Liver (tissue), 9 donors: ENCODE measurements around the gene SCARB1. TPM values are rescaled to one million over a fixed set of nuclear protein-coding genes. Genes with fewer than 3 reads are reported as not detected.

Experiments used
- DNase-seq: peaks from one replicate; pipeline ENCODE4 v3.0.0-alpha.2; 2017; ENCODE audit warnings: low spot score
- H3K27ac ChIP-seq, 2 donors: one replicate each; pipeline ENCODE4 v1.7.0; 2013; ENCODE audit warnings: inconsistent platforms in 2 of 2, low read length in 2 of 2, control low read depth in 1 of 2, low read depth in 1 of 2, mild to moderate bottlenecking in 1 of 2
- H3K27me3 ChIP-seq, 4 donors: one replicate each; pipeline versions ENCODE4 v1.6.1 to v1.7.0; 2013; ENCODE audit warnings: low read length in 3 of 4, inconsistent platforms in 1 of 4, mild to moderate bottlenecking in 1 of 4, moderate library complexity in 1 of 4; ENCODE audit not compliant: control insufficient read depth in 4 of 4, insufficient read depth in 4 of 4
- H3K36me3 ChIP-seq, 4 donors: one replicate each; pipeline versions ENCODE4 v1.6.1 to v1.7.0; 2013; ENCODE audit warnings: low read length in 3 of 4, mild to moderate bottlenecking in 3 of 4, low read depth in 1 of 4, moderate library complexity in 1 of 4; ENCODE audit not compliant: control insufficient read depth in 4 of 4, insufficient read depth in 3 of 4
- H3K4me1 ChIP-seq, 4 donors: one replicate each; pipeline versions ENCODE4 v1.6.1 to v1.7.0; 2013; ENCODE audit warnings: low read length in 3 of 4, mild to moderate bottlenecking in 3 of 4, moderate library complexity in 1 of 4; ENCODE audit not compliant: control insufficient read depth in 4 of 4, insufficient read depth in 4 of 4
- H3K4me3 ChIP-seq, 3 donors: one replicate each; pipeline versions ENCODE4 v1.6.1 to v1.7.0; 2013; ENCODE audit warnings: low read length in 3 of 3, control low read depth in 1 of 3, low read depth in 1 of 3, mild to moderate bottlenecking in 1 of 3
- H3K9ac ChIP-seq, 2 donors: one replicate each; pipeline ENCODE4 v1.7.0; 2013; ENCODE audit warnings: low read length in 2 of 2, mild to moderate bottlenecking in 2 of 2, moderate library complexity in 2 of 2, control low read depth in 1 of 2, low read depth in 1 of 2
- H3K9me3 ChIP-seq, 4 donors: one replicate each; pipeline versions ENCODE4 v1.6.1 to v1.7.0; 2013; ENCODE audit warnings: low read length in 3 of 4; ENCODE audit not compliant: control insufficient read depth in 4 of 4
- ATF3 ChIP-seq: IDR thresholded peaks from 2 replicates; pipeline ENCODE4 v1.6.1; 2016; ENCODE audit warnings: antibody characterized with exemption
- CTCF ChIP-seq: fragments of 150-350 bp; IDR thresholded peaks from 2 replicates; pipeline ENCODE4 v1.5.1; 2017; ENCODE audit warnings: improper control_type of control experiment, low read depth, low read length; ENCODE audit not compliant: missing input control
- EGR1 ChIP-seq, 2 donors: IDR thresholded peaks; 2 replicates each; pipeline ENCODE4 v1.6.1; 2016 to 2018; ENCODE audit warnings: antibody characterized with exemption in 2 of 2, low read depth in 2 of 2
- FOXA1 ChIP-seq: IDR thresholded peaks from 2 replicates; pipeline ENCODE4 v1.6.1; 2016; ENCODE audit warnings: antibody characterized with exemption
- FOXA2 ChIP-seq: IDR thresholded peaks from 2 replicates; pipeline ENCODE4 v1.6.1; 2016; ENCODE audit warnings: antibody characterized with exemption
- GABPA ChIP-seq, 2 donors: IDR thresholded peaks in 1 of 2; conservative IDR thresholded peaks in 1 of 2; 2 replicates each; pipeline ENCODE4 v1.6.1; 2016; ENCODE audit warnings: antibody characterized with exemption in 2 of 2, mild to moderate bottlenecking in 1 of 2, moderate library complexity in 1 of 2
- HNF4A ChIP-seq, 2 donors: conservative IDR thresholded peaks; 2 replicates each; pipeline ENCODE4 v1.6.1; 2016; ENCODE audit warnings: antibody characterized with exemption in 2 of 2, mild to moderate bottlenecking in 2 of 2
- HNF4G ChIP-seq: IDR thresholded peaks from 2 replicates; pipeline ENCODE4 v1.6.1; 2016; ENCODE audit warnings: antibody characterized with exemption
- JUND ChIP-seq, 2 donors: IDR thresholded peaks; 2 replicates each; pipeline ENCODE4 v1.6.1; 2016; ENCODE audit warnings: antibody characterized with exemption in 2 of 2
- MAX ChIP-seq: IDR thresholded peaks from 2 replicates; pipeline ENCODE4 v1.6.1; 2016; ENCODE audit warnings: antibody characterized with exemption
- NR2F2 ChIP-seq: IDR thresholded peaks from 2 replicates; pipeline ENCODE4 v1.6.1; 2016; ENCODE audit warnings: antibody characterized with exemption
- RAD21 ChIP-seq, 2 donors: IDR thresholded peaks; 2 replicates each; pipeline ENCODE4 v1.6.1; 2016; ENCODE audit warnings: antibody characterized with exemption in 2 of 2, mild to moderate bottlenecking in 2 of 2
- REST ChIP-seq: IDR thresholded peaks from 2 replicates; pipeline ENCODE4 v1.6.1; 2016; ENCODE audit warnings: antibody characterized with exemption, mild to moderate bottlenecking
- RXRA ChIP-seq, 2 donors: IDR thresholded peaks; 2 replicates each; pipeline ENCODE4 v1.6.1; 2017 to 2018; ENCODE audit warnings: antibody characterized with exemption in 2 of 2, mild to moderate bottlenecking in 1 of 2
- SP1 ChIP-seq: IDR thresholded peaks from 2 replicates; pipeline ENCODE4 v1.6.1; 2018; ENCODE audit warnings: antibody characterized with exemption, mild to moderate bottlenecking
- TAF1 ChIP-seq: conservative IDR thresholded peaks from 2 replicates; pipeline ENCODE4 v1.6.1; 2016; ENCODE audit warnings: antibody characterized with exemption, mild to moderate bottlenecking
- YY1 ChIP-seq: IDR thresholded peaks from 2 replicates; pipeline ENCODE4 v1.6.1; 2016; ENCODE audit warnings: antibody characterized with exemption, mild to moderate bottlenecking
- ZBTB33 ChIP-seq: IDR thresholded peaks from 2 replicates; pipeline ENCODE4 v1.6.1; 2016; ENCODE audit warnings: antibody characterized with exemption
- WGBS: extraction: QIAGEN DNeasy Blood & Tissue Kit; methylation state at CpG from one replicate; pipeline ENCODE4 v1.1.7; 2013; 5-methylcytosine and 5-hydroxymethylcytosine counted together
- polyA plus RNA-seq, 2 donors: library from polyadenylated mRNA; stranded (reverse) in 1 of 2; unstranded in 1 of 2; fragments of 200-250 nt in 1 of 2; fragments of >200 nt in 1 of 2; fragmentation: Nextera tagmentation in 1 of 2; extraction: Ambion mirVana in 1 of 2; gene quantifications; one replicate each; pipeline versions ENCODE4 v1.2.1 to v1.2.3, GENCODE V29; 2013 to 2015
- total RNA-seq, 2 donors: library from RNA; depleted of rRNA; stranded (reverse); fragments of >200 nt; gene quantifications; one replicate each; pipeline ENCODE4 v1.2.3, GENCODE V29; 2014
- donor health status: healthy.
- donor health status: healthy.
- donor health status: healthy.
- donor health status: healthy.
- donor health status: healthy.

Gene SCARB1
- total and polyA plus RNA-seq, 4 donors, result 85.3 to 289 (median 141) TPM

- peak; percentile 62 for DNase-seq
- H3K9me3 ChIP-seq, result no peaks in the 10 kb centered on the region
- H3K27me3 ChIP-seq, result no peaks in the 10 kb centered on the region
- peak overlapping the region; percentile 71 to 93 for H3K27ac ChIP-seq
- 25% methylated on average over 15 of the region's 15 CpGs for WGBS
- peak overlapping the region in 1 of 2 donors; percentile 82 for H3K9ac ChIP-seq
- H3K4me3 ChIP-seq, result no peak overlapping the region
- TF ChIP-seq FOXA1, result no peak
- TF ChIP-seq HNF4A (conservative IDR thresholded peaks at IDR 0.05), result peak; percentile 35 to 63
- TF ChIP-seq RAD21 (IDR thresholded peaks at IDR 0.05), result peak in 1 of 2 donors; percentile 44
- TF ChIP-seq RXRA (IDR thresholded peaks at IDR 0.05), result peak; percentile 68 to 78
- no peak for TF ChIP-seq CTCF
- no peak for TF ChIP-seq HNF4G
- TF ChIP-seq NR2F2, result peak; percentile 93
- TF ChIP-seq SP1, result peak; percentile 75
- peak; percentile 97 for TF ChIP-seq MAX
- no peak for TF ChIP-seq EGR1 (IDR thresholded peaks at IDR 0.05; ENCODE audit: low read depth in 2 of 2)
- TF ChIP-seq REST, result peak; percentile 78
- no peak for TF ChIP-seq TAF1
- no peak for TF ChIP-seq FOXA2
- TF ChIP-seq YY1, result peak; percentile 58
- no peak for TF ChIP-seq ZBTB33
- TF ChIP-seq ATF3, result peak; percentile 72
- TF ChIP-seq GABPA (IDR thresholded peaks at IDR 0.05 in 1 of 2, conservative IDR thresholded peaks at IDR 0.05 in 1 of 2), result no peak
- peak; percentile 97 to 98 for TF ChIP-seq JUND (IDR thresholded peaks at IDR 0.05)
- H3K4me1 ChIP-seq, result peaks cover 3 to 42% (median 31%) of the 10 kb centered on the region in 4 donors
- H3K36me3 ChIP-seq, result no peaks in the 10 kb centered on the region
These were observed 40.8 kb upstream of the SCARB1 start for GRCh38 chr12:124904306-124905098.
